ENCODE results near the gene ERBB4. TPM values are rescaled to one million over a fixed set of nuclear protein-coding genes. Genes with fewer than 3 reads are reported as not detected.
"Not testable (repeated sequence)": the region's sequence is repeated elsewhere in the genome, so short reads cannot be mapped to it uniquely, and the experiment has no call there.

Gene ERBB4
- total RNA-seq, 1 donor from 2014 or later = 10.2 TPM

DNA sequence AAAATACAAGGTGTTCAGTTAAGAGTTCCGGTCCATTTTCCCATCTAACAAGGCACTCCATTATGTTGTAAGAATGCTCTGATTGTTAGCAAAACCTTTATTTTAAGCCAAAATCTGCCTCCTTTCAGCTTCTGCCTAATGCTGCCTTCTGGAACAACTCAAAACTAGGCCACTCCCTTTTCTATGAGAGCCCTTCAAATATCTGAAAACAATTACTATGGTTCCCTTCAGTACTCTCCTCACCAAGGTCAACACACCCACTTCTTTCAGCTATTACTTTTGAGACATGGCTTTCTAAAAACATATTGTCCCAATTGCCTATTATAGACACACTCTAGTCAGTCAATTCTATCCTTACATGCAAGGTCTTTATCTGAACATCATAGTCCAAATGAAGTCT lies 429.4 kb downstream of the ERBB4 start:
- no peak overlapping the region for H3K27ac Mint-ChIP-seq (ENCODE audit: unreplicated experiment)
- H3K4me1 Mint-ChIP-seq = peaks cover 4% of the 10 kb centered on the region
- no peak for TF ChIP-seq CTCF (conservative IDR thresholded peaks at IDR 0.05)

GRCh38 chr2:212107989-212108388 lies 430.6 kb downstream of the ERBB4 start:
- TF ChIP-seq CTCF (conservative IDR thresholded peaks at IDR 0.05) = no peak
- H3K27ac Mint-ChIP-seq (ENCODE audit: unreplicated experiment) = no peak overlapping the region
- no peak overlapping the region for H3K4me3 Mint-ChIP-seq
- peaks cover 9% of the 10 kb centered on the region for H3K36me3 Mint-ChIP-seq (ENCODE audit: low read depth)
- no peaks in the 10 kb centered on the region for H3K27me3 Mint-ChIP-seq (ENCODE audit: low read depth)
- no peak for DNase-seq (ENCODE audit: low read depth, low spot score)
- peaks cover 4% of the 10 kb centered on the region for H3K4me1 Mint-ChIP-seq
- peaks cover 11% of the 10 kb centered on the region for H3K9me3 Mint-ChIP-seq

More for the DNA sequence above, 429.4 kb downstream of the ERBB4 start:
- peaks cover 9% of the 10 kb centered on the region for H3K36me3 Mint-ChIP-seq (ENCODE audit: low read depth)
- peaks cover 12% of the 10 kb centered on the region for H3K9me3 Mint-ChIP-seq
- DNase-seq (ENCODE audit: low read depth, low spot score) = no peak
- H3K27me3 Mint-ChIP-seq (ENCODE audit: low read depth) = no peaks in the 10 kb centered on the region
- no peak overlapping the region for H3K4me3 Mint-ChIP-seq

- H3K4me3 Mint-ChIP-seq = no peak overlapping the region
- H3K27ac Mint-ChIP-seq (ENCODE audit: unreplicated experiment) = no peak overlapping the region
- H3K4me1 Mint-ChIP-seq = peaks cover 4% of the 10 kb centered on the region
- no peak for DNase-seq (ENCODE audit: low read depth, low spot score)
- peaks cover 9% of the 10 kb centered on the region for H3K36me3 Mint-ChIP-seq (ENCODE audit: low read depth)
- H3K27me3 Mint-ChIP-seq (ENCODE audit: low read depth) = no peaks in the 10 kb centered on the region
- TF ChIP-seq CTCF (conservative IDR thresholded peaks at IDR 0.05) = no peak
- peaks cover 9% of the 10 kb centered on the region for H3K9me3 Mint-ChIP-seq
Observed at GRCh38 chr2:212107014-212107413, 431.6 kb downstream of the ERBB4 start.

DNA sequence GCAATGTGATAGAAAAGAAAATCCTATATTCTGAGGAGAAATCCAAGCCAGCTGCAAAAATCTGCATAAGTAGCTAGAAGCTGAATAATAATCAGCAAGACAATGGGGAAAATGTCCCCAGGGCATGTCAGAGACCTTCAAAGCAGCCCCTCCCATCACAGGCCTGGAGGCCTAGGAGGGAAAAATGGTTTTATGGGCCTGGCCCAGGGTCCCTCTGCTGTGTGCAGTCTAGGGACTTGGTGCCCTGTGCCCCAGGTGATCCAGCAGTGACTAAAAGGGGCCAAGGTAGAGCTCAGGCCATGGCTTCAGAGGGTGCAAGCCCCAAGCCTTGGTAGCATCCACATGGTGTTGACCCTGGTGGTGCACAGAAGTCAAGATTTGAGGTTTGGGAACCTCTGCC lies 432.1 kb downstream of the ERBB4 start:
- not testable (repeated sequence) for H3K4me3 Mint-ChIP-seq; DNase-seq (ENCODE audit: low read depth, low spot score); H3K4me1 Mint-ChIP-seq; H3K36me3 Mint-ChIP-seq (ENCODE audit: low read depth); H3K27me3 Mint-ChIP-seq (ENCODE audit: low read depth); H3K9me3 Mint-ChIP-seq; H3K27ac Mint-ChIP-seq (ENCODE audit: unreplicated experiment)

- Mint-ChIP-seq H3K27ac (ENCODE audit: unreplicated experiment) (no peak overlapping the region), H3K9me3 (no peaks in the 10 kb centered on the region), H3K36me3 (ENCODE audit: low read depth) (no peaks in the 10 kb centered on the region), H3K4me3 (no peak overlapping the region), H3K4me1 (no peaks in the 10 kb centered on the region), H3K27me3 (ENCODE audit: low read depth) (no peaks in the 10 kb centered on the region)
- TF ChIP-seq CTCF (conservative IDR thresholded peaks at IDR 0.05) = no peak
- no peak for DNase-seq (ENCODE audit: low read depth, low spot score)
Observed at GRCh38 chr2:212099658-212100057, 438.9 kb downstream of the ERBB4 start.

GRCh38 chr2:212098966-212099365 lies 439.6 kb downstream of the ERBB4 start:
- no peak for DNase-seq (ENCODE audit: low read depth, low spot score)
- Mint-ChIP-seq H3K4me3 (no peak overlapping the region), H3K9me3 (no peaks in the 10 kb centered on the region), H3K27me3 (ENCODE audit: low read depth) (no peaks in the 10 kb centered on the region), H3K27ac (ENCODE audit: unreplicated experiment) (no peak overlapping the region), H3K4me1 (no peaks in the 10 kb centered on the region), H3K36me3 (ENCODE audit: low read depth) (no peaks in the 10 kb centered on the region)
- no peak for TF ChIP-seq CTCF (conservative IDR thresholded peaks at IDR 0.05)
